Muscle of arm (tissue), 12 donors: ENCODE measurements around the gene LMLN. TPM values are rescaled to one million over a fixed set of nuclear protein-coding genes. Genes with fewer than 3 reads are reported as not detected.
"Not testable (repeated sequence)": the region's sequence is repeated elsewhere in the genome, so short reads cannot be mapped to it uniquely, and the experiment has no call there.

Experiments used
- DNase-seq: peaks from one replicate; pipeline ENCODE4 v3.0.0-alpha.2; 2013
- polyA plus RNA-seq, 12 donors: library from polyadenylated mRNA; unstranded; fragments of 120-200 nt; gene quantifications; one replicate each; pipeline ENCODE4 v1.2.1, GENCODE V29; 2013; ENCODE audit not compliant: insufficient read length in 12 of 12

LMLN gene
- polyA plus RNA-seq, 12 donors = 2.4 to 8.0 (median 3.7) TPM; not detected in 1

DNA sequence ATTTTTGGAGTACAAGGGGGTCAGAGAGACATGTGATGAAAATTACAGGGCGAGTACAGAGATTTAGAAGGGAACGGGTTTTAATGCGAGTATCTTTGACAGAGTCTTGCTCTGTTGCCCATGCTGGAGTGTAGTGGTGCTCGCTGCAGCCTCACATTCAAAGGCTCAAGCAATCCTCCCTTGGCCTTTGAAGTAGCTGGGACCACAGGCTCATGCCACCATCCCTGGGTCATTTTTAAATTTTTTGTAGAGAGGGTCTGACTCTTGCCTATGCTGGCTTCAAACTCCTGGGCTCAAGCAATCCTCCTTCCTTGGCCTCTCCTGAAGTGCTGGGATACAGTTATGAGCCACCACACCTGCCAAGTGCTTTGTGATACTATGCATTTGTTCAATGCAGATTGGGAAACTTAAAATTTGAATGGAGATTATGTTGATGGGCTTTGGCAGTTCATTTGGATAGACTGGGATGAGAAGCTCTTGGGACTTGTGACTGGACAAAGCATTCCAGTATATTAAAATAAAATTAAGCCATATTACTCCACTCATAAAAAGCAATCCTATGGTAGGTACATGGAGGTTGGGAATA, 4.0 kb upstream of the LMLN start:
- DNase-seq = no peak

- DNase-seq = no peak
Measured at GRCh38 chr3:197956626-197956988, 3.4 kb upstream of the LMLN start.

DNA sequence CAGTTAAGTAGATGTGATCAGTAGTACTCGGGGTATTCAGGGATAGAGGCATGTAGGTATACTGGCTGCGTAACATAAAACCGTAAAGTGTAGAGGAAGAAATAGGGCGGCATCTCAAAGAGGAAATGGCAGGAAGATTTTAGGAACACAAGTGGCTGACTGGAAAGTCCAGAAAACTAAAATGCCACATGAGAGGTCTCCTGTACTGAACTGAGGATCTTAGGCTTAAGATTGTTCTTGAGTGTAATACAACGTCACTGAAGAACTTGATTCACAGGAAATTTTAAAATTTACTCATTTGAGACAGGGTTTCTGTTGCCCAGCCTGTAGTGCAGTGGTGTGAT, 2.3 kb upstream of the LMLN start:
- no peak for DNase-seq

GRCh38 chr3:197958346-197958745, 1.7 kb upstream of the LMLN start:
- no peak for DNase-seq

GRCh38 chr3:197958848-197959247, 1.2 kb upstream of the LMLN start:
- DNase-seq = not testable (repeated sequence)

DNA sequence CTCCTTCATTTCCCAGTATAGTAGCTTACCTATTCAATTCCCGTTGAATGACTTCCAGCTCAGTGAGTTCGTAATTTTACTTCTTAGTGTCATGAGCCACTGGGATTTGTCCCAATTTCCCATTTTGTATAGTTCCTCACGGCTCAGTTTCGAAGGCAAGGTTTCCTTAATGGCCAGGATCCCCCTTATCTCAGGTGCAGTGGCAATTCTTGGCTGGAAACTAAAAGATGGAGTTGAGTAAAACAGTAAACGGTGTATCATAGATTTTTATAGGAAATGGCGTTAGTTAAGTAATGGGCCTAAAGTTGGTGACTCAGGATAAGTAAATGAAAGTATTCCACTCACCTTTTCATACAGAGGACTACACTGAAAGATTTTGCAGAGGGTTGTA, 522 bp upstream of the LMLN start:
- no peak for DNase-seq

DNA sequence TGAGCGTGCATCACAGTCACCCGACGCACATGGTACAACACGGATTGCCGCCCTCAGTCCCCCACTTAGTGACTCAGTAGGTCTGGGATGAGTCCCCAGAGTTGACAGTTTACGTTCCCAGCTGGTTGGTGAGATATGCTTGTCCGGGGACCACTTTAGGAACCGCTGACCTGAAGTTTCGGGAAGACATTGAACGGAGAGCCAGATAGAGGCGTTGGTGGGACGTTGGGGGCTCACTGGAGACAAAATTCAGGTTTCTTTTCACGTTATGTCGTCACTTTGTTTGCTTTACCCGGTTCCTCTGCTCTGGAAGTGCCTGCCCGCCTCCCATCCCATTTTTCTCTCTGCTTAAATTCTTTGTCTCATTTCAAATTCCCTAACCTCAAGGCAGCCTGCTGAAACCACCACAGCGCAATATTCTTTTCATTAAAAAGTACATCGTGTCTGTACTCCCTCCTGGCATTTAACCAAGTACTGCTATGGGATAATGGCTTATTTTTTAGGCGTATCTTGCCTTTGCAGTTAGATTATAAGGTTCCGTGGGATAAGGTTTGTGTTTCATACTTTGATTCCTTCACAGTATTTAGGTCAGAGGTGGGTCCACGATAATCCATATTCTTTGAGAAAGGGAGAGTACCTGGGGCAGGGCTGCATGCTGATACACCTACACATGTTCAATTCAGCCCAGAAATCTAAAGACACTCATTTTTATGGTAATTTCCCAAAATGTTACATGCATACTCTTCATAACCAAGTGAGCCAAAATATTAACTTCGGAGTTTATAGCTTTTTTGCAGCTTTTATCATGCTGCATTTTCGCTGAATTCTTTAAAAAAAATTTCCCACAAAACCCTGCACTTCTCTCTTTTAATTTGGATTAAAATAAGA, 921 bp downstream of the LMLN start:
- DNase-seq = no peak

DNA sequence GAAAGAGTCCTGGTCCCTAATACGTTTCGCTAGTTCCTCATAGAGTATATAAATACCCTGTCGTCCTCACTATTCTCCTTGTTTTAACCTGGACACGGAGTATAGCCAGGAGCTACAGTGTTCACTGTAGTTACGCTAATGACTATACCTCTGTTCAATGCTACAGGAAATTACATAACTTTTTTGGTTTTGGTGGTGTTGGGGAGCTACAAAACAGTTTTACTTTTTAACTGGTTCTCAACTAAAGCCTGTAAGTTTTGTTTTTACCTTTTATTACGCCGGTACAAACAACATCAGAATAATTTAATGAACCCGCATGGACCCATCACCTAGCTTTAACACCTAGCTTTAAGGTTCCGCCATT, 1.5 kb downstream of the LMLN start:
- DNase-seq = no peak

- no peak for DNase-seq
Measured at GRCh38 chr3:197963019-197963637, 3.1 kb downstream of the LMLN start.

DNA sequence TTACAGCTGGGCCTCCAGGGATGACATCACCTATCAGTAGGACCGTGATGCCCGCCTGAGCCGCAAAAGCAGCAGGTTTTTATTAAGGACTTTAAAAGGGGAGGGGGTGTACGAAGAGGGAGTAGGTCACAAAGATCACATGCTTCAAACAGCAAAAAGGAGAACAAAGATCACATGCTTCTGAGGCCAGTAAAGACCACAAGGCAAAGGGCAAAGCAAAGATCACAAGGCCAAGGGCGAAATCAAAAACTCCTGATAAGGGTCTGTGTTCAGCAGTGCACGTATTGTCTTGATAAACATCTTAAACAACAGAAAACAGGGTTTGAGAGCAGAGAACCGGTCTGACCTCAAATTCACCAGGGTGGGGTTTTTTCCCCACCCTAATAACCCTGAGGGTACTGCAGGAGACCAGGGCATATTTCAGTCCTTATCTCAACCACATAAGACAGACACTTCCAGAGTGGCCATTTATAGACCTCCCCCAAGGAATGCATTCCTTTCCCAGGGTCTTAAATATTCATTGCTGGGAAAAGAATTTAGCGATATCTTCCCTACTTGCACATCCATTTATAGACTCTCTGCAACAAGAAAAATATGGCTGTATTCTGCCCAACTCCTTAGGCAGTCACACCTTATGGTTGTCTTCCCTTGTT, 7.4 kb downstream of the LMLN start:
- DNase-seq = not testable (repeated sequence)

GRCh38 chr3:197970588-197970987, 10.6 kb downstream of the LMLN start:
- no peak for DNase-seq

GRCh38 chr3:197974016-197974415, 14.0 kb downstream of the LMLN start:
- DNase-seq = no peak

DNA sequence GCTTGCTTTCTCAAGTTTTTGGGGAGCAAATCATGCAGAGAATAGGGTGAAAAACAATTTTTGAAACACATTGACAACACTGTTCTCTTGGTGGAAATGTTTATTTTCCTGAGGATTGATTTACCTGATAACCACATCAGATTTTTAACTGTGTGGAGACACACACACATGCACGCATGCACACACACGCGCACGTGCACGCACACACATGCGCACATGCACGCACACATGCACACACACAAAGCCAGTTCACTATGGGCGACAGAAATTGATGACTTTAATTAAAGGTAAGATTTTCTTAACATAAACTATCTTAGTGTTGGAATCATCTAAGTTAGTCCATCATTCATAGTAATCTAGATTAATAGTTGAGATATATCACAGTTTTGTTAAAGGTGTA, 15.3 kb downstream of the LMLN start:
- no peak for DNase-seq

GRCh38 chr3:197983076-197983475, 23.1 kb downstream of the LMLN start:
- no peak for DNase-seq

DNA sequence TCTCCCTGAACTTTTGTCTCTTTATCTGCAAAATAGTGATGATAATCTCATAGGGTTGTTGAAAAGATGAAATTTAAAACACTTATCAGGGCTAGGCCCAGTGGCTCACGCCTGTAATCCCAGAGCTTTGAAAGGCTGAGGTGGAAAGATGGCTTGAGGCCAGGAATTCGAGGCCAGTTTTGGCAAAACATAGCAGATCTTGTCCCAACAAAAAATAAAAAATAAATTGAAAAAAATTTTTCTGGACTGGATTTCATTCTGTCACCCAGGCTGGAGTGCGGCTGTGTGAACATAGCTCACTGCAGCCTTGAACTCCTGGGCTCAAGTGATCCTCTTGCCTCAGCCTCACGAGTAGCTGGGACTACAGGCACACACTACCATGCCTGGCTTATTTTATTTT, 29.6 kb downstream of the LMLN start:
- DNase-seq = peak; percentile 6

DNA sequence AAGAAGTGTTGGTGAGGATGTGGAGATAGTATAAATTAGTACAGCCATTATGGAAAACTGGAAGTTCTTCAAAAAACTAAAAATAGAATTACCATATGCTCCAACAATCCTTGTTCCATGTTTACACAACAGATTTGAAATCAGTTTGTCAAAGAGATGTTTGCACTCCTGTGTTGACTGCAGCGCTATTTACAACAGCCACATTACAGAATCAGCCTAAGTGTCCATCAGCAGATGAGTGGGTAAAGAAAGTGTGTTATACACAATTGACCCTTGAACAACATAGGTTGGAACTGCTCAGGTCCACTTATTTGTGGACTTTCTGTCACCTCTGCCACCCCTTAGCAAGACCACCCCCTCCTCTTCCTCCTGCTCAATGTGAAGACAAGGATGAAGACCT, 34.7 kb downstream of the LMLN start:
- DNase-seq = no peak

DNA sequence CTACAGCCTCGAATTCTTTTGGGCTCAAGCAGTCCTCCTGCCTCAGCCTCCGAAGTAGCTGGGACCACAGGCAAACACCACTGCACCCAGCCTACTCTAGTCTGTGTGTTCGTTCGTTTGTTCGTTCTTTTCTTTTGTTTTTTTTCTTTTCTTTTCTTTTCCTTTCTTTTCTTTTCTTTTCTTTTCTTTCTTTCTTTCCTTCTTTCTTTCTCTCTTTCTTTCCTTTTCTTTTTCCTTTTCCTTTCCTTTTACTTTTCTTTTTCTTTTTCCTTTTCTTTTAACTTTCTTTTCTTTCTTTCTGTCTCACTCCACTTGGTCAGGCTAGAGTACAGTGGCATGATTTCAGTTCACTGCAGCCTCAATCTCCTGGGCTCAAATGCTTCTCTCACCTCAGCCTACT, 36.8 kb downstream of the LMLN start:
- DNase-seq = no peak

DNA sequence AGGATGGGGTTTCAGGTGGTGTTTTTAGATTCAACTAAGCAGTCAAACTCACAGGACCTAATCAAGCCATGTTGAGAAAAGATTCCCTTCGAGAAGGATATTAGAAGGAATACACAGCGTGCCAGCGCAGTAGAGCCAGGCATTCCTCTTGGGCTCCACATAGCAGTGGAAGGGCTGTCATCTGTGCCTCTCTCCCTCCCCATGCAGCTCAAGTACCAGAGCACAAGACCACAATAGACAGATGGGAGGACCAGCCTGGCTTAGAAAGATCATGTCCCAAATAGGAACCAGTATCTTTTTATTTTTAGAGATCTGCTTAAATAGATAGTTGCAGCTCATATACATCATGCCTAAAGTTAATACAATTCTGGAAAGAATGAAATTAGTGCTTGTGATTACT, 37.9 kb downstream of the LMLN start:
- DNase-seq = no peak

- DNase-seq = no peak
Measured at GRCh38 chr3:198017090-198017489, 57.1 kb downstream of the LMLN start.

GRCh38 chr3:198018416-198018815, 58.4 kb downstream of the LMLN start:
- DNase-seq = no peak

GRCh38 chr3:198019115-198019514, 59.1 kb downstream of the LMLN start:
- no peak for DNase-seq

DNA sequence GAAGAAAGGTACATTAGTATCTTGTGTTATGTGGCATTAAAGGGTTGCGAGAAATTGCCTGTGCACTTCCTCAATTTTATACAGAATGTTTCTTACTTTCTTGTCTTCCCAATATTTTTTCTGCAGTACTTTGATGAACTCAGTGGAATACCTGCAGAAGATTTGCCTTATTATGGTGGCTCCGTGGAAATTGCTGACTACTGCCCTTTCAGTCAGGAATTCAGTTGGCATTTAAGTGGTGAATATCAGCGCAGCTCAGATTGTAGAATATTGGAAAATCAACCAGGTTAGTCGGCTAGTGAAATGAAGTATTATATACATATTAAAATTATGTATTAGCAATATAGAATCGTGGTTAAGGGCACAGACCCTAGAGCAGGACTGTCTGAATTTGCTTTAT, 61.3 kb downstream of the LMLN start:
- no peak for DNase-seq

- DNase-seq = no peak
Measured at GRCh38 chr3:198022604-198023003, 62.6 kb downstream of the LMLN start.
